Measurements from ENCODE around the gene RHOD. TPM values are rescaled to one million over a fixed set of nuclear protein-coding genes. Genes with fewer than 3 reads are reported as not detected.

Gene RHOD
- polyA plus RNA-seq, 1 of the 3 experiments (the other 2 are of a cell fraction), result not detected

- no peak overlapping the region for H3K4me3 ChIP-seq (ENCODE audit: low read depth in 2 of 2, low read length in 1 of 2)
- no peak overlapping the region for H3K27ac ChIP-seq (ENCODE audit: low read depth in 2 of 2, low read length in 1 of 2)
- DNase-seq, result no peak
- H3K9me3 ChIP-seq, result no peaks in the 10 kb centered on the region
- ChIA-PET CTCF (no interaction called here), POLR2A (no interaction called here)
- H3K9me2 ChIP-seq, result no peaks in the 10 kb centered on the region
- no peaks in the 10 kb centered on the region for H3K79me2 ChIP-seq (ENCODE audit: insufficient read depth)
- H3K4me2 ChIP-seq, result no peak overlapping the region
- H3K36me3 ChIP-seq (replicated peaks in 1 of 2; ENCODE audit: control insufficient read depth in 1 of 2, insufficient read depth in 2 of 2, low read length in 1 of 2), result no peaks in the 10 kb centered on the region
- TF ChIP-seq POLR2AphosphoS5 (IDR thresholded peaks at IDR 0.05; ENCODE audit: low read depth, low read length), result no peak
- TF ChIP-seq PBX3 (IDR thresholded peaks at IDR 0.05), result no peak
- TF ChIP-seq FOXM1 (IDR thresholded peaks at IDR 0.05; ENCODE audit: low read depth), result no peak
- no peak for TF ChIP-seq NFIC (IDR thresholded peaks at IDR 0.05; ENCODE audit: borderline replicate concordance)
- no peak for TF ChIP-seq REST (IDR thresholded peaks at IDR 0.05; ENCODE audit: low read depth, low read length)
- TF ChIP-seq SMC3 (IDR thresholded peaks at IDR 0.05; ENCODE audit: low read depth, low read length), result no peak
- TF ChIP-seq USF2 (IDR thresholded peaks at IDR 0.05; ENCODE audit: borderline replicate concordance, low read depth, low read length), result no peak
- TF ChIP-seq YY1 (IDR thresholded peaks at IDR 0.05; ENCODE audit: low read depth), result no peak
- no peak for TF ChIP-seq FOXJ3 (CRISPR knock-in tag; IDR thresholded peaks at IDR 0.05)
- no peak for TF ChIP-seq MEF2A (IDR thresholded peaks at IDR 0.05; ENCODE audit: borderline replicate concordance, low read depth)
- TF ChIP-seq TCF12 (IDR thresholded peaks at IDR 0.05), result no peak
- no peak for TF ChIP-seq MXI1 (IDR thresholded peaks at IDR 0.05; ENCODE audit: low read depth, low read length)
- TF ChIP-seq IRF3 (IDR thresholded peaks at IDR 0.05; ENCODE audit: low read depth, low read length), result no peak
- TF ChIP-seq EZH2phosphoT487 (IDR thresholded peaks at IDR 0.05; ENCODE audit: borderline replicate concordance, low read depth), result no peak
- TF ChIP-seq CTCF (IDR thresholded peaks at IDR 0.05), result no peak
- TF ChIP-seq NRF1 (IDR thresholded peaks at IDR 0.05; ENCODE audit: low read depth, low read length), result no peak
- no peak for TF ChIP-seq ELF1 (IDR thresholded peaks at IDR 0.05)
- no peak for TF ChIP-seq CHD2 (IDR thresholded peaks at IDR 0.05; ENCODE audit: low read length, partially characterized antibody)
- TF ChIP-seq FOSL2 (IDR thresholded peaks at IDR 0.05; ENCODE audit: borderline replicate concordance, low read depth), result no peak
- no peak overlapping the region for H2AFZ ChIP-seq (ENCODE audit: low read depth)
- H3K4me1 ChIP-seq (ENCODE audit: control insufficient read depth in 1 of 2, insufficient read depth in 2 of 2, low read depth in 1 of 2, low read length in 1 of 2), result no peaks in the 10 kb centered on the region; a peak in 1 of 4 replicates
- H4K20me1 ChIP-seq (ENCODE audit: insufficient read depth), result no peaks in the 10 kb centered on the region
- 93% methylated on average over 8 of the region's 8 CpGs for WGBS (ENCODE audit: low lambda C conversion rate)
- no peaks in the 10 kb centered on the region for H3K27me3 ChIP-seq (ENCODE audit: insufficient read depth)
- H3F3A ChIP-seq (replicated peaks; ENCODE audit: insufficient read depth), result no peaks in the 10 kb centered on the region
- H3K9ac ChIP-seq, result no peak overlapping the region
These were observed 46.0 kb downstream of the RHOD start for GRCh38 chr11:67102664-67103063.

Data from SK-N-SH (cell line).